Right cardiac atrium (tissue), 5 donors: ENCODE results near the gene HRG. TPM values are rescaled to one million over a fixed set of nuclear protein-coding genes. Genes with fewer than 3 reads are reported as not detected.

Experiments used
- ATAC-seq, 2 donors: fragments of 200-7000 bp; cut with Tn5 transposase; one replicate each; pipeline versions ENCODE4 v1.8.0 to v1.9.1; 2020; ENCODE audit warnings: moderate library complexity in 2 of 2, mild to moderate bottlenecking in 1 of 2
- DNase-seq, 3 donors: peaks; one replicate each; pipeline ENCODE4 v3.0.0-alpha.2; 2020
- H3K27ac ChIP-seq: one replicate; pipeline ENCODE4 v1.5.1; 2013; ENCODE audit warnings: mild to moderate bottlenecking, low read length, control low read depth, moderate library complexity
- H3K27me3 ChIP-seq: one replicate; pipeline ENCODE4 v1.6.1; 2013; ENCODE audit not compliant: control insufficient read depth, insufficient read depth
- H3K4me1 ChIP-seq: one replicate; pipeline ENCODE4 v1.6.1; 2013; ENCODE audit warnings: low read length; ENCODE audit not compliant: control insufficient read depth, insufficient read depth
- H3K4me3 ChIP-seq: one replicate; pipeline ENCODE4 v1.5.1; 2013; ENCODE audit warnings: low read length, control low read depth
- H3K9me3 ChIP-seq: one replicate; pipeline ENCODE4 v1.6.1; 2013; ENCODE audit warnings: low read length; ENCODE audit not compliant: control insufficient read depth
- WGBS: extraction: QIAGEN DNeasy Blood & Tissue Kit; methylation state at CpG from one replicate; pipeline ENCODE4 v1.1.7; 2013; 5-methylcytosine and 5-hydroxymethylcytosine counted together
- intact Hi-C, 4 donors: fragments of 100-400 bp; cut with DNase I; formaldehyde crosslinking; loops; one replicate each; pipeline versions ENCODE4 v1.11.0 to v1.14.0; 2022 to 2023
- long read RNA-seq, 4 donors: library from polyadenylated mRNA; unstranded; transcript quantifications; one replicate each; pipeline ENCODE4 v2.0.0, GENCODE V29; 2020 to 2021
- polyA plus RNA-seq: library from polyadenylated mRNA; stranded (reverse); fragments of 200-250 nt; gene quantifications from one replicate; pipeline ENCODE4 v1.2.3, GENCODE V29; 2013
- total RNA-seq, 4 donors: library from RNA; stranded (reverse); fragmentation: NEBNext Ultra II Directional; extraction: Animal tissue kit (Norgen Biotek cat#: 25700); gene quantifications; one replicate each; pipeline ENCODE4 v1.2.1, GENCODE V29; 2021
- donor health status: healthy with polysubstance abuse.
- donor health status: DM: no; HTN: yes; CAD: no.
- donor health status: DM: no; HTN: no; CAD: no.
- donor health status: DM: no; HTN: yes; CAD: no; lungs with severe emphysema.
- donor health status: DM: yes; HTN: yes; CAD: no.

The HRG gene, protein sequence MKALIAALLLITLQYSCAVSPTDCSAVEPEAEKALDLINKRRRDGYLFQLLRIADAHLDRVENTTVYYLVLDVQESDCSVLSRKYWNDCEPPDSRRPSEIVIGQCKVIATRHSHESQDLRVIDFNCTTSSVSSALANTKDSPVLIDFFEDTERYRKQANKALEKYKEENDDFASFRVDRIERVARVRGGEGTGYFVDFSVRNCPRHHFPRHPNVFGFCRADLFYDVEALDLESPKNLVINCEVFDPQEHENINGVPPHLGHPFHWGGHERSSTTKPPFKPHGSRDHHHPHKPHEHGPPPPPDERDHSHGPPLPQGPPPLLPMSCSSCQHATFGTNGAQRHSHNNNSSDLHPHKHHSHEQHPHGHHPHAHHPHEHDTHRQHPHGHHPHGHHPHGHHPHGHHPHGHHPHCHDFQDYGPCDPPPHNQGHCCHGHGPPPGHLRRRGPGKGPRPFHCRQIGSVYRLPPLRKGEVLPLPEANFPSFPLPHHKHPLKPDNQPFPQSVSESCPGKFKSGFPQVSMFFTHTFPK
- under 1 TPM in 1 of 4 donors, not detected in 3; 0.22 TPM for total RNA-seq
- polyA plus RNA-seq = not detected
- long read RNA-seq, donor 1 = 0 reads
- long read RNA-seq, donor 2 = 0 reads
- long read RNA-seq, donor 3 = 0 reads
- long read RNA-seq, donor 4 = 0 reads

DNA sequence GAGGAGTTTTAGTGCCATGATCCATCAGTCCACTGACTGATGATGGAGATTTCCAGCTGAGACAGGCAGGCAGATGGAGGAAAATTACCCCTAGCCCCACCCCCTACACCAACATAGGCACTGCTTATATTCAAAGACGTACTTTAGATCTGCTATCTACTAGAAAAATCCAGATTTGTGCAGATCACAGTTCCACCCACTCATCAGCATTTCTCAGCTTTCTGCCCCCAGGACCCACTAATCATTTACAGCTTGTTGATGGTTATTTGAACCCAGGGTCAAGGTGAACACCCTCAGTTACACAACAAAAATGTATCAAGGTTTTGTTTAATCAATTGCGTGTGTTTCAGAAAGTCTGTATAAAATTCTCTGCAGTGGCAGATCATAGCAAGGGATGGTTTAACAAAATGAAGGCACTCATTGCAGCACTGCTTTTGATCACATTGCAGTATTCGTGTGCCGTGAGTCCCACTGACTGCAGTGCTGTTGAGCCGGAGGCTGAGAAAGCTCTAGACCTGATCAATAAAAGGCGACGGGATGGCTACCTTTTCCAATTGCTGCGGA is at the start of gene HRG:
Gene HRG, plus strand, starts transcription at position 390 of the 564 bp plus-strand sequence. Its CDS starts 18 bp downstream, at position 408.
- ATAC-seq = no peak
- intact Hi-C loops = no loop called here
- H3K4me3 ChIP-seq = no peak within 1 kb of the TSS

GRCh38 chr3:186616299-186616617 is 49.6 kb upstream of the HRG start:
- intact Hi-C loops = loop anchor here (5.0 to 10.0 kb wide), 5 partner anchors 136 to 546 kb away; no protein-coding TSS in a partner anchor
- no peaks in the 10 kb centered on the region for H3K27me3 ChIP-seq

More for the DNA sequence above, at the start of gene HRG:
- DNase-seq = no peak
- WGBS = 86% methylated on average over 8 of the region's 8 CpGs
- Histone ChIP-seq H3K27me3 (peaks cover 4% of the 10 kb centered on the region), H3K4me1 (no peaks in the 10 kb centered on the region), H3K27ac (no peak within 1 kb of the TSS), H3K9me3 (no peaks in the 10 kb centered on the region)

GRCh38 chr3:186617036-186617946 is 48.5 kb upstream of the HRG start:
- DNase-seq (peak; percentile 88 to 93 (median 92)), ATAC-seq (peak; percentile 92 to 96)
- no peak overlapping the region for H3K4me3 ChIP-seq
- intact Hi-C loops = loop anchor here (5.0 to 10.0 kb wide), 5 partner anchors 135 to 545 kb away; no protein-coding TSS in a partner anchor
- no peaks in the 10 kb centered on the region for H3K27me3 ChIP-seq
- H3K27ac ChIP-seq = no peak overlapping the region
- H3K9me3 ChIP-seq = no peaks in the 10 kb centered on the region
- 16% methylated on average over 31 of the region's 31 CpGs for WGBS
- H3K4me1 ChIP-seq = peaks cover 3% of the 10 kb centered on the region

More at GRCh38 chr3:186616299-186616617, 49.6 kb upstream of the HRG start:
- ATAC-seq (no peak), DNase-seq (no peak)
- Histone ChIP-seq H3K27ac (no peak overlapping the region), H3K9me3 (no peaks in the 10 kb centered on the region), H3K4me1 (peaks cover 3% of the 10 kb centered on the region), H3K4me3 (no peak overlapping the region)
- WGBS = 83% methylated on average over 8 of the region's 8 CpGs

- Histone ChIP-seq H3K4me1 (peaks cover 3% of the 10 kb centered on the region), H3K9me3 (no peaks in the 10 kb centered on the region), H3K27ac (no peak overlapping the region), H3K4me3 (no peak overlapping the region), H3K27me3 (no peaks in the 10 kb centered on the region)
- ATAC-seq (no peak), DNase-seq (no peak)
- intact Hi-C loops = loop anchor here (5.0 to 10.0 kb wide), 5 partner anchors 134 to 544 kb away; no protein-coding TSS in a partner anchor
- WGBS = 72% methylated on average over 8 of the region's 8 CpGs
Observed at GRCh38 chr3:186618318-186618938, 47.4 kb upstream of the HRG start.

GRCh38 chr3:186619787-186620212 is 46.0 kb upstream of the HRG start:
- H3K9me3 ChIP-seq = no peaks in the 10 kb centered on the region
- H3K4me3 ChIP-seq = no peak overlapping the region
- DNase-seq (no peak), ATAC-seq (no peak)
- WGBS = 89% methylated on average over 5 of the region's 5 CpGs
- no peak overlapping the region for H3K27ac ChIP-seq
- peaks cover 3% of the 10 kb centered on the region for H3K4me1 ChIP-seq
- intact Hi-C loops = loop anchor here (5.0 to 10.0 kb wide), 5 partner anchors 133 to 543 kb away; no protein-coding TSS in a partner anchor
- no peaks in the 10 kb centered on the region for H3K27me3 ChIP-seq

DNA sequence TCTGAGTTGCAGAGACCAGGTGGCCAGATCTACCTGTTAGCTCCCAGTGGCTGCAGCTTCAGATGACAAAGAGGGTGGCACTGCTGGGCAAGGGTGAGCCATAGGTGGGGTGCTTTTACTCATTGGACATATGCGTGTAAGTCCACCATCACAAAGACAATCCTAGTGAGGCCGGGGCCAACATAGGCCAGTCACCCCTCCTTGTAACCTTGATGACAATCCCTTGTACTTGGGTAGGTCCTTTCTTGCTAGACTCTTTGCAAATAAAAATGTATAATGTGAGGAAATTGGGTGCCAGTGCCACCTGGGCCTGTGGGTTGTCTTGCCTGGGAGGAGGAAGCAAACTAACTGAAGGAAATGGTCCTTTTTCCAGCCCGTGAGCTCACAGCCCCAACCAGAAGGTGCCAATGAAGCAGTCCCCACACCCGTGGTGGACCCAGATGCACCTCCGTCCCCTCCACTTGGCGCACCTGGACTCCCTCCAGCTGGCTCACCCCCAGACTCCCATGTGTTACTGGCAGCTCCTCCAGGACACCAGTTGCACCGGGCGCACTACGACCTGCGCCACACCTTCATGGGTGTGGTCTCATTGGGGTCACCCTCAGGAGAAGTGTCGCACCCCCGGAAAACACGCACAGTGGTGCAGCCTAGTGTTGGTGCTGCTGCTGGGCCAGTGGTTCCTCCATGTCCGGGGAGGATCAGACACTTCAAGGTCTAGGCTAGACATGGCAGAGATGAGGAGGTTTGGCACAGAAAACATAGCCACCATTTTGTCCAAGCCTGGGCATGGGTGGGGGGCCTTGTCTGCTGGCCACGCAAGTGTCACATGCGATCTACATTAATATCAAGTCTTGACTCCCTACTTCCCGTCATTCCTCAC is 45.4 kb upstream of the HRG start:
- WGBS = 86% methylated on average over 17 of the region's 17 CpGs

GRCh38 chr3:186621894-186622650 is 43.7 kb upstream of the HRG start:
- H3K4me3 ChIP-seq = no peak overlapping the region
- H3K27me3 ChIP-seq = no peaks in the 10 kb centered on the region
- no peaks in the 10 kb centered on the region for H3K9me3 ChIP-seq
- no peak overlapping the region for H3K27ac ChIP-seq
- DNase-seq (no peak), ATAC-seq (no peak)
- WGBS = 75% methylated on average over 7 of the region's 7 CpGs
- intact Hi-C loops = no loop called here
- peaks cover 3% of the 10 kb centered on the region for H3K4me1 ChIP-seq

More for the DNA sequence above, 45.4 kb upstream of the HRG start:
- intact Hi-C loops = no loop called here
- ATAC-seq (no peak), DNase-seq (no peak)
- H3K27me3 ChIP-seq = no peaks in the 10 kb centered on the region
- H3K9me3 ChIP-seq = no peaks in the 10 kb centered on the region
- no peak overlapping the region for H3K27ac ChIP-seq
- H3K4me3 ChIP-seq = no peak overlapping the region
- H3K4me1 ChIP-seq = peaks cover 3% of the 10 kb centered on the region

GRCh38 chr3:186622651-186623310 is 43.0 kb upstream of the HRG start:
- Histone ChIP-seq H3K27me3 (no peaks in the 10 kb centered on the region), H3K4me3 (no peak overlapping the region), H3K4me1 (no peaks in the 10 kb centered on the region), H3K27ac (no peak overlapping the region), H3K9me3 (no peaks in the 10 kb centered on the region)
- 37% methylated on average over 2 of the region's 2 CpGs for WGBS
- DNase-seq (no peak), ATAC-seq (no peak)
- intact Hi-C loops = no loop called here

DNA sequence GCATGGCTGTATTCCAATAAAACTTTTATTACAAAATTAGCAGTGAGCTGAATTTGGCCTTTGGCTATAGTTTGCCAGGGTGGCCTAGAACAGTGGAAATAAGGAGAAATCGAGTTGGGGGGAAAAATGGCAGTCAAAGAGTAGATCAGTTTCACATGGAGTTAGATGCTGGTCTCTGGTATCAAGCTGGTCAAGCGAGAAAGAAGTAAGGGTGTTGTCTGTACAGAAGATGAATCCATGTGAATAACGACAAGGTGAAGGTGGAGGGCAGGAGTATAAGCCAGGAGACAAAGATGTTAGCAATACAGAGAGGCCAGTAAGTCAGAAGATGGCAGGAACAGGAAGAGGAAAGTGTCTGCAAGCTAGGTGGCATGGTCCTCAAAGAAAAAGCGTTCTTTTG is 41.2 kb upstream of the HRG start:
- Histone ChIP-seq H3K27me3 (no peaks in the 10 kb centered on the region), H3K4me3 (no peak overlapping the region), H3K9me3 (no peaks in the 10 kb centered on the region), H3K4me1 (no peaks in the 10 kb centered on the region), H3K27ac (no peak overlapping the region)
- no peak for ATAC-seq
- WGBS = 78% methylated on average over 4 of the region's 4 CpGs
- DNase-seq = no peak
- intact Hi-C loops = no loop called here
